ENCODE results near the gene PSEN1.

Gene PSEN1

GRCh38 chr14:73136387-73137225 is at the start of gene PSEN1:
Gene PSEN1, plus strand, starts transcription at chr14:73136507. Its CDS starts 11,513 bp downstream, at chr14:73148020.
- DNase-seq (ENCODE audit: low read depth in 2 of 2), result peak; percentile 71 to 72

DNA sequence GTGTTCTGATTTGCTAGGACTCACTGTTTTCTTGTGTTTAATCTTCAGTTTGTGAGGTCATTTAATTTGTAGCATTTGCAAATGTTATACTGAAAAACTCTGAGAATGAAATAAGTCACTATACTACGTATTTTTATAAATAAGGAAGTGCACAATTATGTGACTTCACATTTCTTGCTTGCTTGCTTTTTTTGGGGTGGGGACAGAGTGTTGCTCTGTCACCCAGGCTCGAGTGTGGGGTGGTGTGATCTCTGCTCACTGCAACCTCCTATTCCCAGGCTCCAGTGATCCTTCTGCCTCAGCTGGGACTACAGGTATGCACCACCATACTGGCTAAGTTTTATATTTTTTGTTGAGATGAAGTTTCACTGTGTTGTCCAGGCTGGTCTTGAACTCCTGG is 45.3 kb upstream of the PSEN1 start:
- DNase-seq (ENCODE audit: low read depth in 2 of 2), result no peak

GRCh38 chr14:73097421-73097820 is 38.9 kb upstream of the PSEN1 start:
- DNase-seq (ENCODE audit: low read depth in 2 of 2), result no peak

GRCh38 chr14:73100334-73100733 is 36.0 kb upstream of the PSEN1 start:
- no peak for DNase-seq (ENCODE audit: low read depth in 2 of 2)

DNA sequence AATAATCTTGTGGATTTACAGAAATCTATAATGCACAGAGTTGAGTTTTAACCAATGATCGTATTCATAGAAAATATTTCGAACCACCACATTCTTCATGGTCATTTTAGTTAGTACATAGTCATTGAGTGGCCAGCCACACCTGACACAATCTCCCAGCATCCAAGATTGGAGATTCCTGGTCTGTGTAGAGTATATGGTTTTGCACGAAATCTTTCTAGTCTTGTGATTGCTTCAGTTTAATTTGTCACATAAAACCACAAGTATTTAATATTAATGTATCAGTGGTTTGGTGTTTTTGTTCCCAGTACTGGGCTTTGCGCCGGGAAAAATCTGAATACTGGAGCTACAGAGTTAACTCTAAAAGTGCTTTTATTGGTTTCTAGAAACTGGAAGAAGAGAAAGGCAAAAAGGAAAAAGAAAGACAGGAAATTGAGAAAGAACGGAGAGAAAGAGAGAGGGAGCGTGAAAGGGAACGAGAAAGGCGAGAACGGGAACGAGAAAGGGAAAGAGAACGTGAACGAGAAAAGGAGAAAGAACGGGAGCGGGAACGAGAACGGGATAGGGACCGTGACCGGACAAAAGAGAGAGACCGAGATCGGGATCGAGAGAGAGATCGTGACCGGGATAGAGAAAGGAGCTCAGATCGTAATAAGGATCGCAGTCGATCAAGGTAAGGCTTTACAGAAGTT is 33.4 kb upstream of the PSEN1 start:
- DNase-seq (ENCODE audit: low read depth in 2 of 2), result no peak

GRCh38 chr14:73105050-73105449 is 31.3 kb upstream of the PSEN1 start:
- no peak for DNase-seq (ENCODE audit: low read depth in 2 of 2)

- DNase-seq (ENCODE audit: low read depth in 2 of 2), result no peak
Measured at GRCh38 chr14:73105727-73106126, 30.6 kb upstream of the PSEN1 start.

- no peak for DNase-seq (ENCODE audit: low read depth in 2 of 2)
Measured at GRCh38 chr14:73116079-73116665, 20.1 kb upstream of the PSEN1 start.

DNA sequence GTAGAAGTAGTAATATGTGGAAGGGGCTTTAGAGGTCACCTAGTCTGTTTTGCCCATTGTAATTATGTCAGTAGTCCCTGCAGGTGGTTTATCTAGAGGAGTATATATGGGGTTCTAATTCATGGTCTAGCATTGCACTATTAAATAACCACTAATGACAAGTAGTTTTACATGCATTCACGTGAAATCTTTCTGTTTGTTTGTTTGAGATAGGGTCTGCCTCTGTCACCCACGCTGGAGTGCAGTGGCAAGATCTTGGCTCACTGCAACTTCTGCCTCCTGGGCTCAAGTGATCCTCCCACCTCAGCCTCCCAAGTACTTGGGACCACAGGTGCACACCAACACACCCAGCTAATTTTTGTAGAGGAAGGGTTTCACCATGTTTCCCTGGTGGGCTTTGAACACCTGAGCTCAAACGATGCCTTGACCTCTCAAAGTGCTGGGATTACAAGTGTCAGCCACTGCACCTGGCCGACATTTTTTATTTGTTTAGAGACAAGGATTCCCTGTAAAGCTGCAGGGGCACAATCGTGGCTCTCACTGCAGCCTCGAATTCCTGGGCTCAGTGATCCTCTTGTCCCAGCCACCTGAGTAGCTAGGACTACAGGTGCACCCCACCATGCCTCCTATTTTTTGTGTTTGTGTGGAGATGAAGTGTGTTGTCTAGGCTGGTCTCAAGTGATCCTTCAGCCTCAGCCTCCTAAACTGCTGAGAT is 12.0 kb upstream of the PSEN1 start:
- no peak for DNase-seq (ENCODE audit: low read depth in 2 of 2)

DNA sequence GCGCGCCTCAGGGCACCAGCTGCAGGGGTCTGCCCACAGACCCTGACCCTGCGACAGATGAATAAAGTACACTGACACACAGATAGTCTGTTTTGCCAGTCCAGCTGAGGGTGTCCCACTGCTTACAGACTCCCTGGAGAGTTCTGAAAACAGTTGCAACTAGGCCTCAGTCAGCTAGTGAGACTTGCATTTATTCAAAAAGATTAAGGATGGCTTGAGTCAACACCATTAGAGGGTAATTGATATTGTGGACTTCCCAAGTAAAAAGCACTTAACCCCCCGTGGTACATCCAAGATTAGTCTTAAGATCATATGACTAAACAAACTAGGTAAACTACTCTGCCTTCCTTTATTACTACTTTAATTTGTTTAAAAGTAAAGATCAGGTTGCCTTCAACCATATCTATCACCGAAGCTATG is 11.1 kb upstream of the PSEN1 start:
- no peak for DNase-seq (ENCODE audit: low read depth in 2 of 2)

- no peak for DNase-seq (ENCODE audit: low read depth in 2 of 2)
Measured at GRCh38 chr14:73125746-73126145, 10.6 kb upstream of the PSEN1 start.

DNA sequence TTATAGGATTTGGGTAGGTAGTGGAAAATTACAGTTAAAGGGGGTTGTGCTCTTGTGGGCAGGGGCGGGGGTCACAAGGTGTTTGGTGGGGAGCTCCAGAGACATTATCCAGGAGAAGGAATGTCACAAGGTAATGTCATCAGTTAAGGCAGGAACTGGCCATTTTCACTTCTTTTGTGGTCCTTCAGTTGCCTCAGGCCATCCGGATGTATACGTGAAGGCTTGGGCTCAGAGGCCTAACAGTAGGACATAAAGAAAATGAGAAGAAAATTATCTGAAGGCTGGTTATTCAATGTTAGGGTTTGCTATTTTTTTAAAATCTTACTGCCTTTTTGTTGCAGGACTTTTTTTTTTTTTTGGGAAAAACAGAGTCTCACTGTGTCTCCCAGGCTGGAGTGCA is 2.5 kb upstream of the PSEN1 start:
- DNase-seq (ENCODE audit: low read depth in 2 of 2), result no peak

GRCh38 chr14:73136085-73136386 is 271 bp upstream of the PSEN1 start:
- no peak for DNase-seq (ENCODE audit: low read depth in 2 of 2)

- no peak for DNase-seq (ENCODE audit: low read depth in 2 of 2)
Measured at GRCh38 chr14:73140811-73141323, 4.6 kb downstream of the PSEN1 start.

DNA sequence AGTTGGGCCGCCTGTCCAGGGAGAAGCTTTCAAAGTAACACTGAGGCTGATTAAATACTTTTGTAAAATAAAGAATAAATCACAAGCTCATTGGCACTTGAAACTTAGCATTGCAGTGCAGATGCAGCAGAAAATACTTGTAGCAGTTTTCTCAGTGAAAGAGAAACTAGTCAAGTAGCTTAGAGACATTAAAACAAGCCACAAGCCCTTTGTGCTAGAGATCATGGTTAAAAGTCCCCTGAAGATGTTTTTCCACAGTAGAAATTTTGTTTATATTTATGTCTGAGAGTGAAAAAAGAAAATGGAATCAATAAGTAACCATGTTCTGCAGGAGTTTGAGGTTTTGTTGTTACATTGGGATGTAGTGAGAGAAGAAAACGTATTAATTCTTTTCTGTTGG is 5.9 kb downstream of the PSEN1 start:
- DNase-seq (ENCODE audit: low read depth in 2 of 2), result no peak

- DNase-seq (ENCODE audit: low read depth in 2 of 2), result no peak
Measured at GRCh38 chr14:73143003-73143402, 6.7 kb downstream of the PSEN1 start.

GRCh38 chr14:73143617-73144016 is 7.3 kb downstream of the PSEN1 start:
- no peak for DNase-seq (ENCODE audit: low read depth in 2 of 2)

DNA sequence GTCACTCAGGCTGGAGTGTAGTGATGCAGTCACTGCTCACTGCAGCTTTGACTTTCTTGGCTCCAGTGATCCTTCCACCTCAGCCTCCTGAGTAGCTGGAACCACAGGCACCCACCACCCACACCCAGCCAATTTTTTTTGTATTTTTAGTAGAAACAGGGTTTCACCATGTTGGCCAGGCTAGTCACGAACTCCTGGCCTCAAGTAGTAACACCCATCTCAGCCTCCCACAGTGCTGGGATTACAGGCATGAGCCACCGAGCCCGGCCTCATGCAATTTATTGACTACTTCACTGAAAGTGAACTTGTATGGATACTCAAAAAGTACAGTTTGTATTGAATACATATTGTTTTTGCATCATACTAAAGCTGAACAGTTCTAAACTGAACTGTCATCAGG is 9.1 kb downstream of the PSEN1 start:
- DNase-seq (ENCODE audit: low read depth in 2 of 2), result no peak

DNA sequence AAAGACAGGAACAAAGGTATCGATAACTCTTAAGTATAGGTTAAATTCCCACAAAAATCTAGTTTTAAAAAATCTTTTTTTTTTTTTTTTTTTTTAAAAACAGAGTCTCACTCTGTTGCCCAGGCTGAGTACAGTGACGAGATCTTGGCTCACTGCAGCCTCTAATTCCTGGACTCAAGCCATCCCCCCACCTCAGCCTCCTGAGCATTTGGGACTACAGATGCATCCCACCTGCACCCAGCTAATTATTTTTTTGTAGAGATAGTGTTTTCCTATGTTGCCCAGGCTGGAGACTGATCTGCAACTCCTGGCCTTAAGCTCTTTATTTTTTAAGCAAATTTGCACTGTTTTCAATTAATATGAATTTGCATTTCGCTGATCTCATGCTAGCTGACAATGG is 9.8 kb downstream of the PSEN1 start:
- no peak for DNase-seq (ENCODE audit: low read depth in 2 of 2)

GRCh38 chr14:73149753-73150152 is 13.4 kb downstream of the PSEN1 start:
- DNase-seq (ENCODE audit: low read depth in 2 of 2), result no peak

- DNase-seq (ENCODE audit: low read depth in 2 of 2), result peak; percentile 41 to 45
Measured at GRCh38 chr14:73153272-73153671, 17.0 kb downstream of the PSEN1 start.

DNA sequence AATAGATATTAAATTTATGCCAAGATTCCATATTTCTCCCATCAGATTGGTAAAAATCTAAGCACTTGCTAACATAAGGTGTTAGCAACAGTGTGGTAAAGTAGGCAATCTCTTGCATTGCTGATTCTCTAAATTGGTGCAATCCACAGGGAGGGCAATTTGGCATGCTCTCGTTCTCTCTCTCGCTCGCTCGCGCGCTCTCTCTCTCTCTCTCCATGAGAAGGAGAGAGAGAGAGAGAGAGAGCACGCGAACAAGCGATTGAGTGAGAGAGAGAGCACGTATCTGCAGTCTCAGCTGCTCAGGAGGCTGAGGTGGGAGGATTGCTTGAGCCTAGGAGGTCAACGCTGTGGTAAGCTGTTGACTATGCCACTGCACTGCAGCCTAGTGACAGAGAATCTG is 25.9 kb downstream of the PSEN1 start:
- DNase-seq (ENCODE audit: low read depth in 2 of 2), result no peak

Data from fibroblast of skin of left biceps (primary cell).